ENCODE data around the gene MAGOH. TPM values are rescaled to one million over a fixed set of nuclear protein-coding genes. Genes with fewer than 3 reads are reported as not detected.
"Not testable (repeated sequence)": the region's sequence is repeated elsewhere in the genome, so short reads cannot be mapped to it uniquely, and the experiment has no call there.

The MAGOH gene
- total RNA-seq: 10 to 100 TPM; 65.2 TPM

- H3K27me3 Mint-ChIP-seq (ENCODE audit: low read depth): no peaks in the 10 kb centered on the region
- no peaks in the 10 kb centered on the region for H3K9me3 Mint-ChIP-seq
- peaks cover 30% of the 10 kb centered on the region for H3K4me1 Mint-ChIP-seq (ENCODE audit: low read depth)
- DNase-seq: peak; percentile 96
- ATAC-seq (replicated peaks in 1 of 2): peak; percentile 100
- peak within 1 kb of the TSS; percentile 97 to 99 for H3K4me3 Mint-ChIP-seq
- peak within 1 kb of the TSS; percentile 98 for H3K27ac Mint-ChIP-seq
- H3K36me3 Mint-ChIP-seq (ENCODE audit: insufficient read depth in 2 of 2): peaks cover 6 to 8% of the 10 kb centered on the region in 2 donors
Measured at GRCh38 chr1:53238197-53239155, at the start of gene MAGOH. TSS of gene MAGOH (minus strand) at chr1:53238518. CDS start at chr1:53238448, 70 bp downstream.

DNA sequence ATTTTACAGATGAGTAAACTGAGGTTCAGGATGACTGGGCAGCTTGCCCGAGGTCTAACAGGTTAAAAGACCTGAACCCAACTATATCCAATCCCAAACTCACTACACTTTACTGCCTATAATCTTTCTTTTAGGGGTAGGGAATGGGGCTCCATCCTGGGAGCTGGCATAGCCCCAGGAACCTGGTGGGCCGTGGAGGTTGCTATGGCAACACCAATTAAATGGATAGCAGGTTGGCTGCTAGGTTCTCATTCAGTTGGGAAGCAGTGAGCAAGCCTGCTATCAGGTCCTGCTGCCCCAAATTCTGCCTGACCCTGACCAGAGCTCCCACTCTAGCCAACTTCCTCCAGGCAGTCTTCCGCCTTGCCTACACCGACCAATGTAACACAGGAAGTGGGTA, 48.6 kb upstream of the MAGOH start:
- Mint-ChIP-seq H3K4me1 (ENCODE audit: low read depth) (peaks cover 7% of the 10 kb centered on the region), H3K27ac (peak overlapping the region; percentile 54), H3K27me3 (ENCODE audit: low read depth) (no peaks in the 10 kb centered on the region), H3K9me3 (no peaks in the 10 kb centered on the region), H3K4me3 (no peak overlapping the region), H3K36me3 (ENCODE audit: insufficient read depth in 2 of 2) (peaks cover 2 to 3% of the 10 kb centered on the region in 2 donors)
- DNase-seq: no peak
- ATAC-seq (replicated peaks in 1 of 2): no peak

DNA sequence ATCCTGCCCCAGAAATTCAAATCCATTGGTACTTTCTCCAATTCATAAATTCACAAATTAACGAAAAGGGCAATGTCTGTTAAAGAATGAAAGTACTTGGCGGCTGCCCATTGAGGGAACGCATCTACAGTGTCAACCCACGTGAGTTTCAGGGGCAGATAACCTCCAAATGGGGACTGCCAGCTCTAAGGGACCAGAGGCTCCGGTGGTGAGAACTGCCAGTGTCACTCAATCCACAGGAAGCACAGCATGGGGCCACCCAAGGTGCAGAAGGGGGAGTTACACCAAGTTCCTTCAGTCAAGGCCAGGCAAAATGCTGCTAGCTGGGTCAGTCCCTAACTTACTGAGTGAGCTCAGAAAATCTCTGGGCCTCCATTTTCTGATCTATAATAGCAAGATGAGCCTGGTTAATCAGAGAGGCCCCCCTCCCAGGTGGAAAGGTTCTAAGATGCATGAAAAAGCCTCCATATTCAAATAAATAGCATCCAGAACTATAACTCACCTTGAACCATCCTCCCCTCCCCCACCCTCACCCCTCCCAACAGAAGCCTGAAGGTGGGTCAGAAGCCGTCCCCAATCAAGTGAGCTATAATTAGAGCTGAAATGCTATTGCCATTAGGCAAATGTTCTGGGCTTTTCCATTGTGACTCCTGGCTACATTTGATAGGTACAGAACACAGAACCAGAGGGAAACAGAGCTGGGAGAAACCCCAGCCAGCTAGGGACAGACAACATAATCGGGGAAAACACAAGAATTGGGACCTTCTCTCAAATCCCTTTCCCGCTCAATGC, 47.8 kb upstream of the MAGOH start:
- H3K36me3 Mint-ChIP-seq (ENCODE audit: insufficient read depth in 2 of 2): peaks cover 2 to 5% of the 10 kb centered on the region in 2 donors
- H3K27me3 Mint-ChIP-seq (ENCODE audit: low read depth): no peaks in the 10 kb centered on the region
- H3K4me3 Mint-ChIP-seq: no peak overlapping the region
- H3K9me3 Mint-ChIP-seq: no peaks in the 10 kb centered on the region
- H3K27ac Mint-ChIP-seq: peak overlapping the region; percentile 54
- peak; percentile 64 to 69 for ATAC-seq (replicated peaks in 1 of 2)
- peak in 1 of 2 donors; percentile 10 for DNase-seq
- peaks cover 7% of the 10 kb centered on the region for H3K4me1 Mint-ChIP-seq (ENCODE audit: low read depth)

DNA sequence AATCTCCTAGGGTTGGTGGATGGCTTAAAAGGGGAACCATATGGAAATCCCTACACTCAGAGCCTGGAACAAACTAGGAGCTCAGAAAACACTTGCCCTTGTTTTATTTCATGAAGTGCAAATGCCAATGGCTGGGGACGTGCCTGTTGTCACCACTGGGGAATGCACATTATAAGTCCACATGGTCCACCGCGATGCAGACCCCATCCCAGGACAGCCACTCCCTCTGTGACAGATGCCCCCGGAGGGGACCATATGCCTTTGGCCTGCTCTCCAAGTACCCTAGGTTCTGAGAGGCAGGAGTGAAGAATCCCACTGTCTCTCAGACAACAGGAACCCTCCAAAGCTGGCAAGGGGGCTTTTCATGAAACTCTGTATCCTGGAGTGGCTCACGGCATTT, 47.2 kb upstream of the MAGOH start:
- DNase-seq (no peak), ATAC-seq (replicated peaks in 1 of 2) (no peak)
- peaks cover 7% of the 10 kb centered on the region for H3K4me1 Mint-ChIP-seq (ENCODE audit: low read depth)
- H3K27ac Mint-ChIP-seq: no peak overlapping the region
- peaks cover 2 to 5% of the 10 kb centered on the region in 2 donors for H3K36me3 Mint-ChIP-seq (ENCODE audit: insufficient read depth in 2 of 2)
- H3K4me3 Mint-ChIP-seq: no peak overlapping the region
- H3K9me3 Mint-ChIP-seq: no peaks in the 10 kb centered on the region
- no peaks in the 10 kb centered on the region for H3K27me3 Mint-ChIP-seq (ENCODE audit: low read depth)

GRCh38 chr1:53284224-53285020, 46.1 kb upstream of the MAGOH start:
- H3K27me3 Mint-ChIP-seq (ENCODE audit: low read depth): no peaks in the 10 kb centered on the region
- no peak for DNase-seq
- H3K9me3 Mint-ChIP-seq: no peaks in the 10 kb centered on the region
- peaks cover 7% of the 10 kb centered on the region for H3K4me1 Mint-ChIP-seq (ENCODE audit: low read depth)
- no peak overlapping the region for H3K4me3 Mint-ChIP-seq
- peaks cover 2% of the 10 kb centered on the region in 2 donors for H3K36me3 Mint-ChIP-seq (ENCODE audit: insufficient read depth in 2 of 2)
- no peak for ATAC-seq (replicated peaks in 1 of 2)
- no peak overlapping the region for H3K27ac Mint-ChIP-seq

DNA sequence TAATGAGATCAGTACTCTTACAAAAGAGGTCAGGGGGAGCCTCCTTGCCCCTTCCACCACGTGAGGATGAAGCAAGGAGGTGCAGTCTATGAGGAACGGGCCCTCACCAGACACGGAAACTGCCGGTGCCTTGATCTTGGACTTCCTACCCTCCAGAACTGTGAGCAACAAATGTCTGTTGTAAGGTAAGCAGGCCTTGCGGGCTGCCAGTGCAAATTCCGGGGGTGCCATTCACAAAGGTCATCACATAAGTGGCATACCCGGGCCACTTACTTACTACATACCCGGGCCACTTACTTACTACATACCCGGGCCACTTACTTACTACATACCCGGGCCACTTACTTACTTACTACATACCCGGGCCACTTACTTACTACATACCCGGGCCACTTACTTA, 44.8 kb upstream of the MAGOH start:
- H3K4me1 Mint-ChIP-seq (ENCODE audit: low read depth); H3K36me3 Mint-ChIP-seq (ENCODE audit: insufficient read depth in 2 of 2); H3K27me3 Mint-ChIP-seq (ENCODE audit: low read depth); H3K9me3 Mint-ChIP-seq; ATAC-seq (replicated peaks in 1 of 2); H3K4me3 Mint-ChIP-seq; DNase-seq; H3K27ac Mint-ChIP-seq: not testable (repeated sequence)

GRCh38 chr1:53281133-53281532, 42.8 kb upstream of the MAGOH start:
- Mint-ChIP-seq H3K27ac (no peak overlapping the region), H3K4me3 (no peak overlapping the region), H3K4me1 (ENCODE audit: low read depth) (no peaks in the 10 kb centered on the region), H3K9me3 (no peaks in the 10 kb centered on the region), H3K36me3 (ENCODE audit: insufficient read depth in 2 of 2) (peaks cover 2 to 4% of the 10 kb centered on the region in 2 donors), H3K27me3 (ENCODE audit: low read depth) (no peaks in the 10 kb centered on the region)
- no peak for ATAC-seq (replicated peaks in 1 of 2)
- no peak for DNase-seq

DNA sequence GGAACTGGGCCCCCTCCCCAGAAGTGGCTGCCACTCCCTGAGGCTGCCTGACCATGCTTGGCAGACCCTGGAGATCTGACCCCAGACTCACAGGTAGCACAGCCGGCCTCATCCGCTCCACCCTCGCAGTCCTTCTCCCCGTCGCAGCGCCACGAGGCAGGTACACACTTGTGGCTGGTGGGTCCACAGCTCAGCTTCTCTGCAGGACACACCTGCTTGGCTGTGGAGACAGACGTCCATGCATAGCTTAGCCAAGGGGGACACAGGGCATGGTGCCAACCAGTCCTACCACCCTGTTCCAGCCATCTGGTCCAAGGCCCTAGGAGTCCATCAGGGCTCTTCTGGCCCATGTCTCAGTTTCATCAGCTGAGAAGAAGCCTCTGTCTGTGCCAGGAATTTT, 42.2 kb upstream of the MAGOH start:
- ATAC-seq (replicated peaks in 1 of 2) (no peak), DNase-seq (no peak)
- Mint-ChIP-seq H3K9me3 (no peaks in the 10 kb centered on the region), H3K27me3 (ENCODE audit: low read depth) (no peaks in the 10 kb centered on the region), H3K36me3 (ENCODE audit: insufficient read depth in 2 of 2) (peaks cover 2 to 4% of the 10 kb centered on the region in 2 donors), H3K27ac (no peak overlapping the region), H3K4me3 (no peak overlapping the region), H3K4me1 (ENCODE audit: low read depth) (no peaks in the 10 kb centered on the region)

DNA sequence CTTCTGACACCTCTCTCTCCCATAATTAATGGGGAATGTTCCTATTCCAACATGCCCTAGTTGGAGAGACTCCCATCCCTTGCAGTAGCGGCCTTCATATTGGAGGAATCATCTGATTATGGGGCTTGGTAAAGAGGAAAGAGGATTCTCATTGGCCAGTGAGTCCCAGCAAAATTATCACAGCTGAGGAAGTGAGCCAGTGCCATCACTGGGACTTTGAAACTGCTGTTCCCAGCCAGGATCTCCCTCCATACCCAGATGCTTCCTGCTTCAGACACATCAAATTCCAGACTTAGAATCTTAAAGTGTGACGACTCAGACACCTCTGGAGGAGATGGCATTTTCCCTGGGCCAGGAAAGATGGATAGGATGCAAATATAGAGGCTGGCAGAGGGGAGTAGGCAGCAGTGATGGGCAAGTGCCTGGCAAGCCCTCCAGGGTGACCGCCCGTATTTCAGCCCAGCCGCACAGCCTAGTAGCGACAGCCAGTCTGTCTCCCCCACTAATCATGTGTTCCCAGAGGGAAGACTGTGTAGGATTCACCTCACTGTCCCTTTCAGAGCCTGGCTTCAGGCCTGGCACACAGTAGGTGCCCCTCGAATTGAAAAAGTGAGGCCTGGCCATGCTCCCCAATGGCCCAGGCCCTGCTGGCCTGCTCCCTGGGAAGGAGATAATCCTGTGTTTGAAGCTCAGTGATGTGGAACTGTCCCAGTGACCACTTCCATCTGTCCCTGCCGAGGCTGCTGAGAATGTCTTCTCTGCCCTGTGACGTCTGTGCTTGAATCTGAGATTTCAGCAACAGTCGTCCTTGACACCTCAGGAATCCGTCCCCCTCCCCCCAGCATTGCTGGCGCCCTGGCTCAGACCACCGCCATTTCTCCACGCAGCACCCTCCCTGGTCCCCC, 41.2 kb upstream of the MAGOH start:
- no peak for ATAC-seq (replicated peaks in 1 of 2)
- DNase-seq: no peak
- Mint-ChIP-seq H3K27me3 (ENCODE audit: low read depth) (no peaks in the 10 kb centered on the region), H3K4me3 (no peak overlapping the region), H3K36me3 (ENCODE audit: insufficient read depth in 2 of 2) (peaks cover 2 to 4% of the 10 kb centered on the region in 2 donors), H3K9me3 (no peaks in the 10 kb centered on the region), H3K27ac (no peak overlapping the region), H3K4me1 (ENCODE audit: low read depth) (no peaks in the 10 kb centered on the region)

GRCh38 chr1:53278298-53278725, 40.0 kb upstream of the MAGOH start:
- peak; percentile 66 to 71 for ATAC-seq (replicated peaks in 1 of 2)
- Mint-ChIP-seq H3K4me3 (no peak overlapping the region), H3K27ac (no peak overlapping the region), H3K4me1 (ENCODE audit: low read depth) (no peaks in the 10 kb centered on the region), H3K9me3 (no peaks in the 10 kb centered on the region), H3K36me3 (ENCODE audit: insufficient read depth in 2 of 2) (peaks cover 3 to 4% of the 10 kb centered on the region in 2 donors), H3K27me3 (ENCODE audit: low read depth) (no peaks in the 10 kb centered on the region)
- peak; percentile 67 to 75 for DNase-seq

GRCh38 chr1:53277326-53277725, 39.0 kb upstream of the MAGOH start:
- Mint-ChIP-seq H3K27ac (no peak overlapping the region), H3K27me3 (ENCODE audit: low read depth) (no peaks in the 10 kb centered on the region), H3K36me3 (ENCODE audit: insufficient read depth in 2 of 2) (peaks cover 3 to 4% of the 10 kb centered on the region in 2 donors), H3K4me3 (no peak overlapping the region), H3K9me3 (no peaks in the 10 kb centered on the region), H3K4me1 (ENCODE audit: low read depth) (no peaks in the 10 kb centered on the region)
- ATAC-seq (replicated peaks in 1 of 2) (no peak), DNase-seq (no peak)

DNA sequence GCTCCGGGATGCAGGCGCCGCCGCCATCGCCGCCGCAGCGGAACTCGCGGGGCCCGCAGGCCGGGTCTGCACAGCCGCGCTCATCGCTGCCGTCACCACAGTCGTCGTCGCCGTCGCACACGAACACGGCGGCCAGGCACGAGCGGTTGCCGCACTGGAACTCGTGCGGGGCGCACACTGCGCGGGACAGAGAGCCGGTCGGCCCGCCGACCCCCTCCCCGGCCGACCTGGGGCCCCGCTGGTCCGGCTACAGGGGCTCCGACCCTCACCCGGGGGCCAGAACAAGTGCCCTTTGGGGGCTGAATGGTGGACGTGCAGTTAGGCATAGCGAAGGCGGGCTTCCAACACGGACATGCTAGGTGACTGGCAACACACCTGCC, 38.6 kb upstream of the MAGOH start:
- DNase-seq (no peak), ATAC-seq (replicated peaks in 1 of 2) (no peak)
- Mint-ChIP-seq H3K27ac (no peak overlapping the region), H3K4me1 (ENCODE audit: low read depth) (no peaks in the 10 kb centered on the region), H3K36me3 (ENCODE audit: insufficient read depth in 2 of 2) (peaks cover 3 to 4% of the 10 kb centered on the region in 2 donors), H3K9me3 (no peaks in the 10 kb centered on the region), H3K27me3 (ENCODE audit: low read depth) (no peaks in the 10 kb centered on the region), H3K4me3 (no peak overlapping the region)
